BJ (cell line): ENCODE measurements around the gene ZNF37A. TPM values are rescaled to one million over a fixed set of nuclear protein-coding genes. Genes with fewer than 3 reads are reported as not detected.

Source experiments
- CTCF ChIA-PET: fragments of 350-600 bp; formaldehyde crosslinking; extraction: SDS; loops from one replicate; lab custom pipeline; 2021; ENCODE audit warnings: antibody characterized with exemption, inconsistent platforms; lab: Yijun Ruan, JAX
- POLR2A ChIA-PET: fragments of 300-600 bp; sonication (Branson Sonifier 250); formaldehyde crosslinking; extraction: SDS; loops from one replicate; lab custom pipeline; 2021; ENCODE audit warnings: antibody characterized with exemption; lab: Charles Lee
- DNase-seq: peaks from one replicate; pipeline ENCODE4 v3.0.0-alpha.2; 2011; ENCODE audit warnings: low read depth
- H3K27me3 ChIP-seq: 2 replicates; pipeline ENCODE4 v1.6.0; 2011; ENCODE audit warnings: low read length; ENCODE audit not compliant: control insufficient read depth, insufficient read depth
- H3K36me3 ChIP-seq: 2 replicates; pipeline ENCODE4 v1.5.1; 2011; ENCODE audit warnings: low read length; ENCODE audit not compliant: control insufficient read depth, insufficient read depth
- H3K4me3 ChIP-seq: 2 replicates; pipeline ENCODE4 v1.5.1; 2011; ENCODE audit warnings: low read depth, mild to moderate bottlenecking, control low read depth, low read length
- CTCF ChIP-seq: IDR thresholded peaks from 2 replicates; pipeline ENCODE4 v1.5.1; 2011; ENCODE audit warnings: low read depth, mild to moderate bottlenecking, control low read depth, inconsistent platforms, low read length, moderate library complexity; ENCODE audit not compliant: insufficient read depth
- polyA plus RNA-seq: library from polyadenylated mRNA; depleted of rRNA; stranded (reverse); fragments of >200 nt; gene quantifications from 2 replicates; pipeline ENCODE4 v1.2.3, GENCODE V29; 2011

ZNF37A gene
- polyA plus RNA-seq, 1 experiment = 6.2 TPM

- TF ChIP-seq CTCF = no peak
- Histone ChIP-seq H3K27me3 (no peaks in the 10 kb centered on the region), H3K36me3 (no peaks in the 10 kb centered on the region; the same call in 1 of the 2 replicates), H3K4me3 (no peak overlapping the region)
- ChIA-PET POLR2A (no interaction called here), CTCF (no interaction called here)
- no peak for DNase-seq
Measured at GRCh38 chr10:38156416-38157269, 62.5 kb downstream of the ZNF37A start.

GRCh38 chr10:38157270-38157685, 63.1 kb downstream of the ZNF37A start:
- ChIA-PET CTCF (no interaction called here), POLR2A (no interaction called here)
- no peaks in the 10 kb centered on the region for H3K27me3 ChIP-seq
- DNase-seq = no peak
- H3K36me3 ChIP-seq = no peaks in the 10 kb centered on the region
- no peak for TF ChIP-seq CTCF
- no peak overlapping the region for H3K4me3 ChIP-seq

- no peaks in the 10 kb centered on the region for H3K27me3 ChIP-seq
- no peaks in the 10 kb centered on the region for H3K36me3 ChIP-seq
- POLR2A ChIA-PET = no interaction called here
- no peak for TF ChIP-seq CTCF
- H3K4me3 ChIP-seq = no peak overlapping the region
- no peak for DNase-seq
- CTCF ChIA-PET = no interaction called here
Measured at GRCh38 chr10:38159004-38159403, 64.9 kb downstream of the ZNF37A start.

GRCh38 chr10:38163617-38164016, 69.5 kb downstream of the ZNF37A start:
- no peak for DNase-seq
- no peak for TF ChIP-seq CTCF
- no peaks in the 10 kb centered on the region for H3K27me3 ChIP-seq
- H3K4me3 ChIP-seq = no peak overlapping the region
- no peaks in the 10 kb centered on the region for H3K36me3 ChIP-seq
- POLR2A ChIA-PET = no interaction called here
- CTCF ChIA-PET = no interaction called here

GRCh38 chr10:38174336-38174735, 80.2 kb downstream of the ZNF37A start:
- Histone ChIP-seq H3K4me3 (no peak overlapping the region), H3K27me3 (no peaks in the 10 kb centered on the region), H3K36me3 (no peaks in the 10 kb centered on the region)
- DNase-seq = no peak
- ChIA-PET POLR2A (no interaction called here), CTCF (no interaction called here)
- TF ChIP-seq CTCF = no peak
